GM21576 (cell line): ENCODE results near the gene NR0B1.

Experiments
- ATAC-seq: cut with Tn5 transposase; IDR thresholded peaks from one replicate; pipeline ENCODE4 v1.9.1; 2021; ENCODE audit warnings: mild to moderate bottlenecking, moderate library complexity; ENCODE audit not compliant: unreplicated experiment

Gene NR0B1

GRCh38 chrX:30309139-30309571 lies at the start of gene NR0B1:
NR0B1 (minus strand) TSS chrX:30309390; CDS start chrX:30309363, 27 bp downstream.
- no peak for ATAC-seq

DNA sequence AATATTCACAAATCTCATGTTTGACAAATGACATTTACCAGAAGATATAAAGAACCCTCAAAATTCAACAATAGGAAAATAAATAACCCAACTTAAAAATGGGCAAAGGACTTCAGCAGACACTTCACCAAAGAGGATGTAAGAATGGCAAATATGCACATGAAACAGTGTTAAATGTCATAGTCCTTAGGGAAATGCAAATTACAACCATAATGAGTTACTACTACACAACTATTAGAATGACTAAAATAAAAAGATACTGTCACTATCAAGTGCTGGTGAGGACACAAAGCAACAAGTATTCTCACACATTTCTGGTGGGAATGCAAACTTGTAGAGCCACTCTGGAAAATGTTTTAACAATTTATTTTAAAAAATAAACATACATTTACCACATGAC lies 40.8 kb upstream of the NR0B1 start:
- no peak for ATAC-seq

GRCh38 chrX:30343206-30343605 lies 34.0 kb upstream of the NR0B1 start:
- ATAC-seq, result no peak

DNA sequence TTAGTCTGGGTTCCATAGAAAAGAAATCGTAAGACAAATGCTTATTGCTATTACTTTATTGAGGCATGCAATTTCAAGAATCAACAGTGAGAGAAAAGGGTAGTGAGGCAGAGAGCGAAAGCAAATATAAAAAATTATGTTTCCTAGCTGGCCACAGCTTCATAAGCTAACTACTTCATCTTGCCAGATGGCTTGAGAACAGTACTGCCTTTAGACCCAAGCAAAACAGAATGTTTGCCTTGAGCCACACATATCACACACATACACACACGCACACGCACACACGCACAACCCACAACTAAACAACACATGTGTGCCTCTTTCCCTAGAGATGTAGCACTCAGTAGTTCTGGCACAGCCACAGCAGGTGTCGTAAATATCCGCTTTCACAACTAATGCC lies 31.6 kb upstream of the NR0B1 start:
- no peak for ATAC-seq

GRCh38 chrX:30327762-30328161 lies 18.6 kb upstream of the NR0B1 start:
- no peak for ATAC-seq

DNA sequence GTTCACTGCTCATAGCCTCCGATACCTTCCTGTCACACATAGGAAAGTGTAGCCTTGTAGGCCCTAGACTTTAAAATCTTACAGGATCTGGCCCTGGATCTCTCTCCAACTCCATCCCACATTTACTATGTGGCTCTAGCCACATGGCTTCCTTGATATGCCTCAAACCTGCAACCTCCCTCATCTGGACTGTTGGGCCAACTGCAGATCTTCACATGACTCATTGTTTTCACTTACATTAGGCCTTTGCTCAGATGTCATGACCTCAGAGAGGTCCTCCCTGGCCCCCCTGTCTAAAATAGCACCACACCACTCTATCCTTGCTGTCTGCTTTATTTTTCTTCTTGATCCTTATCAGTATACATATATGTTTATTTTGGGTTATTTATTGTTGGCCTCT lies 8.1 kb upstream of the NR0B1 start:
- no peak for ATAC-seq

GRCh38 chrX:30313322-30313721 lies 4.1 kb upstream of the NR0B1 start:
- no peak for ATAC-seq

GRCh38 chrX:30312858-30313257 lies 3.7 kb upstream of the NR0B1 start:
- ATAC-seq, result no peak

DNA sequence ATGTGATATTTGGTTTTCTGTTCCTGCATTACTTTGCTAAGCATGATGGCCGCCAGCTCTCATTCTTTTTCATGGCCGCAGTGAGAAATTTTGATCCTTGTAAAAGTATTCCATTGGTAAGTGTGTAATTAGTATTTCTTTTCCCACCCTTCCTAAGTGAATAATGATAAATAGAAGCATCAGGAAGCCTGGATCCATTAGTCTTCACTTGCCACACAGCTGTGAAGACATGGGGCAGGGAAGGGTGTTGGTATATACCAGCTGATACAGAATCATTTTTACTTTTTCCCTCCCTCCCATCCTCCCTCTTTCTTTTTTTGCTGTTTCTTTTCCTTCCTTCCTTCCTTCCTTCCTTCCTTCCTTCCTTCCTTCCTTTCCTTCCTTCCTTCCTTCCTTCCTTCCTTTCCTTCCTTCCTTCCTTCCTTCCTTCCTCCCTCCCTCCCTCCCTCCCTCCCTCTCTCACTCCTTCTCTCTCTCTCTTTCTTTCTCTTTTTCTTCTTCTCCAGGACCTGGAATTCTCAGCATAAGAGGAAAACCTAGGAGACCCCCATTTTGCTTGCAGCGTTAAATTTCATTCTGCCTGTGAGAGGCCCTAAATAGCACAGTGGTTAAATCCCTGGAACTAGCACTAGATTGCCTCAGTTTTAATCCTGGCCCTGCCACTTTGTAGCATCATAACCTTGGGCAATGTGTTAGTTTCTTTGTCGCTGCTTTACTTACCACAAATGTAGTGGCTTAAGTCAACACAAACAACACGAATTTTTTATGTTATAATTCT lies 1.4 kb upstream of the NR0B1 start:
- ATAC-seq, result no peak

DNA sequence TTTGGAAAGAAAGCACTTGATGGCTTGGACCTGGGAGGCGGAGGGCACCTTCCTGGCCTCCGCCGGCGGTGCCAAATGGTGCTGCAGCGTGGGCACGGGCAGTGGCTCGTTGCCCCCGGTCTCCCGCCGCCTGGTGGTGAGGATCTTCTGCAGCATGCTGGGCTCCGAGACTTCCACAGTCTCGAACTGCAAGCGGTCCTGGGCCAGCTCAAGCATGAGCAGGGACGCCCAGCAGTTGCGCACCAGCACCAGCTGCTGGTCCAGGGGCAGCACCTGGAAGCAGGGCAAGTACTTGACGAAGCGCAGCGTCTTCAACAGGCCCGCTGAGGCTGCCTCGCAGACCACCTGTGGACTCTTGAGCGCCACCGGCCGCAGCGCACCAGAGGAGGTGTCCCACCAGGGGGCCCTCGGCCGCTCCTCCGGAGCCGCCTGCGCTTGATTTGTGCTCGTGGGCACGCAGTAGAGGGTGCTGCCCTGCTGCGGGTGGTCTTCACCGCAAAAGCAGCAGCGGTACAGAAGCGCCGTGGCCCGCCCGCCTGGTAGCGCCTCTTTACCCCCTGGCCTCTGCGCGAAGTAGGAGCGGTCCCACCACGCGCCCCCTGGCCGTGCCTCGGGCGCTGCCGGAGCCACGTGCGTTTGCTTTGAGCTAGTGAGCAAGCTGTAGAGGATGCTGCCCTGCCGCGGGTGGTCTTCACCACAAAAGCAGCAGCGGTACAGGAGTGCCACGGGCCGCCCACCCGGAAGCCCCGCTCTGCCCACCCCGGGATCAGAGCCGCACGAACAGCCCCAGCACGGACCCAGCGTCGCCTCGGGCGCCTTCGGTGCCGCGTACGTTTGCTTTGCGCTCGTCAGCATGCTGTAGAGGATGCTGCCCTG lies 689 bp downstream of the NR0B1 start:
- ATAC-seq, result no peak

- no peak for ATAC-seq
These were observed 1.7 kb downstream of the NR0B1 start for GRCh38 chrX:30307466-30307865.

- ATAC-seq, result no peak
These were observed 4.3 kb downstream of the NR0B1 start for GRCh38 chrX:30304866-30305265.

DNA sequence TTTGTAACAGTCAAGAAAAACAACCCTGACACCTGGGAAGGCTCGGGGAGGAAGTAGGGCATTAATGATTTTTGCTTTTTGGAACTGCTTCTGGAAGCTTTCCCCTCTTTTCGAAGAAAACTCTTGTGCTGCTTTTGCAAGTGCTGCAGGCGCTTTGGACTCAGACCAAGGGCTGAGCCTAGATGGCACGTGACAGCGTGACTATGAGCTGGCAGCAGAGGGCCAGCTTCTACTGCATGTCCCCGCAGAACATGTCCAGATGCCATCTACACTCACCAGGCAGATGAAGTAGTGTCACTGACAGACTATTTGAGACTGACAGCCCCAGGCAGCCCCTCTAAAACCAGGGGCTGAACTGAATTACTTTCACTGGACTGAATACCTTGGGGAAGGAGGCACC lies 6.2 kb downstream of the NR0B1 start:
- ATAC-seq, result no peak

- no peak for ATAC-seq
These were observed 7.2 kb downstream of the NR0B1 start for GRCh38 chrX:30301963-30302362.

- no peak for ATAC-seq
These were observed 8.0 kb downstream of the NR0B1 start for GRCh38 chrX:30301208-30301607.

- ATAC-seq, result no peak
These were observed 12.6 kb downstream of the NR0B1 start for GRCh38 chrX:30296408-30297254.

DNA sequence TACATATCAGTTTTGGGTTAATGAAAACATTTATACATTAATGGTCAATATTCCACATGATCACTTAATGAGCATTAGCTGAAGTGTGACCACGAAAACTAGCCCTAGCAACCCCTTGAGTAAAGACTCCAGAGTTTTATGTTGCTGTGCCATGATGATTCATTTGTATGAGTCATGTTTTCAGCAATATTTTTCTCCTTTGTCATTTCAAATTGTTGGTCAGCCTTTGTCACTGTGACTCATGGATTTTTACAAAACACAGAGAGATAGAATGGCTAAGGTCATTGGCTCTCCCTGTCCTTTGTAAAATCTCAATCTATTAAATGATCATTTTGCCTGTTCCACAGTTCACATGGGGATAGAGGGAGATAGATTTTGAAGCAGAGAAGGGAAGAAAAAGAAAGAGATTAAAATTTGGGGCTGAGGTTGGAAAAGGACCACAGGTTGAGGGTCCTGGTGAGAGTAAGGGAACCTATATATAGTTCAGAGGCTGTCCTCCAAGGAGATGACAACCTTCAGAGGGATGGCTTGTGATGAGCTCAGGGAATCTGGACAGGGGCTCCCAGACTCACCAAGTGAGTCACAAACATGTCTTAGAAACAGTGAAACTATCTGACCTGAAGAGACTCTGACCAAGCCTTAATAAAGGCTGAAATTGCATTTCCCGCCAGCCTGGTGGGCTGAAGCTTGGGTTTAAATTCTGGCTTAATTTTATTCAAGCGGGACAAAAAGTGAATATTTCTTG lies 25.6 kb downstream of the NR0B1 start:
- no peak for ATAC-seq

GRCh38 chrX:30282527-30282926 lies 26.7 kb downstream of the NR0B1 start:
- ATAC-seq, result no peak

- no peak for ATAC-seq
These were observed 28.8 kb downstream of the NR0B1 start for GRCh38 chrX:30280428-30280827.

DNA sequence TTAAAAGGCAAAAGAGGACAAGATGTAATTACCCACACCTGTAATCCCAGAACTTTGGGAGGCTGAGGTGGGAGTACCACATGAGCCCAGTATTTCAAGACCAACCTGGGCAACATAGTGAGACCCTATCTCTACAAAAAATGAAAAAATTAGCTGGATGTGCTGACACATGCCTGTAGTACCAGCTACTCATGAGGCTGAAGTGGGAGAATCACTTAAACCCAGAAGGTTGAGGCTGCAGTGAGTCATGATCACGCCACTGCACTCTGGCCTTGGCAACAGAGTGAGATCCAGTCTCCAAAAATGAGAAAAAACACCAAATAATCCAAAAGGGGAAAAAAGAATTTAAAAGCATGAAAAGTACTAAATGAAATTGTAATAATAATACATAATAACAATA lies 30.8 kb downstream of the NR0B1 start:
- no peak for ATAC-seq
